Endothelial cell of umbilical vein (primary cell): ENCODE data around the gene ZNF705A. TPM values are rescaled to one million over a fixed set of nuclear protein-coding genes. Genes with fewer than 3 reads are reported as not detected.

Experiments used
- Bru-seq: library from RNA; stranded (reverse); fragments of 400-500 nt; gene quantifications from one replicate; lab custom pipeline; 2021; lab: Mats Ljungman, UMichigan
- BruChase-seq, 2 experiments: library from RNA; stranded (reverse); fragments of 400-500 nt; gene quantifications; one replicate each; lab custom pipeline; 2021; lab: Mats Ljungman, UMichigan
- BruUV-seq: library from RNA; stranded (reverse); fragments of 400-500 nt; replicated peaks from 2 replicates; lab custom pipeline; 2021; lab: Mats Ljungman, UMichigan
- CTCF ChIA-PET: fragments of 300-600, 350-600 bp; sonication (Branson Sonifier 250); formaldehyde crosslinking; loops from one replicate; lab custom pipeline; 2021; ENCODE audit warnings: antibody characterized with exemption, inconsistent platforms; lab: Charles Lee
- POLR2A ChIA-PET: fragments of 300-600, 350-600 bp; sonication (Branson Sonifier 250); formaldehyde crosslinking; loops from one replicate; lab custom pipeline; 2021; ENCODE audit warnings: antibody characterized with exemption, inconsistent platforms; lab: Charles Lee
- DNase-seq: peaks from one replicate; pipeline ENCODE4 v3.0.0-alpha.2; 2011; ENCODE audit warnings: low read depth, low spot score
- FAIRE-seq: peaks from 2 replicates; lab custom pipeline; 2011; peaks lifted over from hg19 to GRCh38; lab: Jason Lieb, UNC
- H2AFZ ChIP-seq: 2 replicates; pipeline ENCODE4 v1.6.0; 2012; ENCODE audit warnings: low read depth, low read length, control low read depth, inconsistent platforms
- H3K27ac ChIP-seq: 2 replicates; pipeline ENCODE4 v1.5.1; 2011; ENCODE audit warnings: low read depth, mild to moderate bottlenecking, control low read depth, low read length, moderate library complexity; ENCODE audit not compliant: insufficient read depth
- H3K27me3 ChIP-seq, 2 experiments: 2 replicates each; pipeline versions ENCODE4 v1.6.0 to v1.6.1; 2011; ENCODE audit warnings: low read length in 2 of 2, mixed read lengths in 1 of 2; ENCODE audit not compliant: control insufficient read depth in 2 of 2, insufficient read depth in 2 of 2
- H3K36me3 ChIP-seq, 2 experiments: 2 replicates in 1 of 2; 3 replicates in 1 of 2; pipeline ENCODE4 v1.5.1; 2011; ENCODE audit warnings: low read length in 2 of 2, mild to moderate bottlenecking in 1 of 2, moderate library complexity in 1 of 2; ENCODE audit not compliant: control insufficient read depth in 2 of 2, insufficient read depth in 2 of 2; ENCODE audit errors: extremely low read depth in 1 of 2
- H3K4me1 ChIP-seq: 3 replicates; pipeline ENCODE4 v1.5.1; 2011; ENCODE audit warnings: mild to moderate bottlenecking, low read length; ENCODE audit not compliant: control insufficient read depth, insufficient read depth; ENCODE audit errors: extremely low read depth
- H3K4me2 ChIP-seq: 2 replicates; pipeline ENCODE4 v1.6.1; 2011; ENCODE audit warnings: low read length, control low read depth, mixed read lengths; ENCODE audit not compliant: insufficient read depth
- H3K4me3 ChIP-seq, 3 experiments: fragments of 200-600 bp in 1 of 3; sonication (generic), shearing (Covaris generic) in 1 of 3; replicated peaks in 1 of 3; 2 replicates each; pipeline ENCODE4 v1.5.1; 2011 to 2016; ENCODE audit warnings: control low read depth in 3 of 3, low read length in 3 of 3, mild to moderate bottlenecking in 2 of 3, inconsistent platforms in 1 of 3, low read depth in 1 of 3, moderate library complexity in 1 of 3; ENCODE audit not compliant: insufficient read depth in 1 of 3
- H3K79me2 ChIP-seq: 2 replicates; pipeline ENCODE4 v1.6.0; 2012; ENCODE audit warnings: low read length, inconsistent platforms; ENCODE audit not compliant: control insufficient read depth, insufficient read depth
- H3K9ac ChIP-seq: replicated peaks from 2 replicates; pipeline ENCODE3; 2011; ENCODE audit warnings: low read length, control low read depth; ENCODE audit not compliant: insufficient read depth; ENCODE audit errors: extremely low read depth
- H3K9me1 ChIP-seq: replicated peaks from 3 replicates; pipeline ENCODE4 v1.6.0; 2011; ENCODE audit warnings: mild to moderate bottlenecking, low read length; ENCODE audit not compliant: control insufficient read depth, insufficient read depth; ENCODE audit errors: extremely low read depth
- H3K9me3 ChIP-seq: replicated peaks from 2 replicates; pipeline ENCODE4 v1.5.1; 2012; ENCODE audit warnings: low read length, inconsistent platforms; ENCODE audit not compliant: control insufficient read depth, insufficient read depth
- H4K20me1 ChIP-seq: replicated peaks from 2 replicates; pipeline ENCODE3; 2011; ENCODE audit warnings: mild to moderate bottlenecking, low read length; ENCODE audit not compliant: control insufficient read depth, insufficient read depth; ENCODE audit errors: extremely low read depth
- CTCF ChIP-seq, 2 donors: IDR thresholded peaks; 1 replicate in 1 of 2; 2 replicates in 1 of 2; pipeline ENCODE4 v1.5.1; 2011; ENCODE audit warnings: low read length in 2 of 2, mild to moderate bottlenecking in 2 of 2, moderate library complexity in 2 of 2, control low read depth in 1 of 2, inconsistent platforms in 1 of 2, low read depth in 1 of 2; ENCODE audit not compliant: insufficient read depth in 1 of 2; ENCODE audit errors: extremely low read depth in 1 of 2
- EZH2 ChIP-seq: IDR thresholded peaks from 2 replicates; pipeline ENCODE4 v1.6.1; 2012; ENCODE audit warnings: borderline replicate concordance, low read depth, mild to moderate bottlenecking, moderate library complexity, low read length, inconsistent platforms; ENCODE audit not compliant: severe bottlenecking
- FOS ChIP-seq: IDR thresholded peaks from 2 replicates; pipeline ENCODE4 v1.6.1; 2011; ENCODE audit warnings: mild to moderate bottlenecking, low read length, moderate library complexity, borderline replicate concordance; ENCODE audit not compliant: insufficient read depth
- JUN ChIP-seq: IDR thresholded peaks from 2 replicates; pipeline ENCODE4 v1.6.1; 2011; ENCODE audit warnings: borderline replicate concordance, low read depth; ENCODE audit not compliant: insufficient read length, insufficient read depth
- MAX ChIP-seq: IDR thresholded peaks from 2 replicates; pipeline ENCODE4 v1.6.1; 2011; ENCODE audit not compliant: insufficient read depth, insufficient read length
- POLR2A ChIP-seq: IDR thresholded peaks from 2 replicates; pipeline ENCODE4 v1.6.1; 2012; ENCODE audit warnings: low read depth, mild to moderate bottlenecking, control low read depth, low read length
- POLR2AphosphoS5 ChIP-seq: IDR thresholded peaks from 2 replicates; pipeline ENCODE4 v1.6.1; 2012; ENCODE audit warnings: low read depth, mild to moderate bottlenecking, control low read depth, low read length, moderate library complexity; ENCODE audit not compliant: insufficient read depth
- dilution Hi-C: fragments of 300-500 bp; cut with MboI; formaldehyde crosslinking; loops from one replicate; pipeline ENCODE4 v1.15.0; 2019; ENCODE audit warnings: low sequenced_read_pairs; ENCODE audit not compliant: extremely low pct_ligation_motif_present
- intact Hi-C: fragments of 100-400 bp; cut with micrococcal nuclease; formaldehyde crosslinking; loops from one replicate; pipeline ENCODE4 v1.10.0; 2022
- long read RNA-seq: library from polyadenylated mRNA; stranded (forward); transcript quantifications from one replicate; pipeline ENCODE4 v2.0.0, GENCODE V29; 2021
- polyA minus RNA-seq, 3 experiments: library from RNA; depleted of rRNA, polyadenylated mRNA; stranded (reverse); fragments of >200 nt; gene quantifications; 1 replicate in 1 of 3; 2 replicates in 2 of 3; pipeline ENCODE4 v1.2.3, GENCODE V29; 2011
- polyA plus RNA-seq, 4 experiments: library from polyadenylated mRNA; depleted of rRNA in 3 of 4; stranded (reverse) in 3 of 4; unstranded in 1 of 4; fragments of >200 nt; gene quantifications; 2 replicates each; pipeline versions ENCODE4 v1.2.1 to v1.2.3, GENCODE V29; 2011 to 2012; ENCODE audit warnings: missing spikeins in 1 of 4
- total RNA-seq: library from RNA; stranded (reverse); gene quantifications from 2 replicates; pipeline ENCODE4 v1.2.3, GENCODE V29; 2021

ZNF705A gene
- total RNA-seq (not detected in 2 replicates), polyA plus RNA-seq (not detected in 2 replicates), polyA minus RNA-seq (not detected in 2 replicates), Bru-seq, nascent RNA (percentile 12 among the genes with signal in this experiment), BruChase-seq, experiment 1, labeled RNA remaining after a 6-hour chase (not detected), BruChase-seq, experiment 2, labeled RNA remaining after a 2-hour chase (not detected)
- not detected in 2 replicates for polyA plus RNA-seq (2011; cell fraction: cytosol; rRNA removed)
- polyA plus RNA-seq (2011; cell fraction: nucleus; rRNA removed), result not detected in 2 replicates
- not detected in 2 replicates for polyA plus RNA-seq (2012)
- not detected for polyA minus RNA-seq (2011; cell fraction: cytosol; rRNA and poly(A)+ RNA removed)
- not detected in 2 replicates for polyA minus RNA-seq (2011; cell fraction: nucleus; rRNA and poly(A)+ RNA removed)
- long read RNA-seq, result 0 reads

- Histone ChIP-seq H3K9ac (peak within 1 kb of the TSS; percentile 59), H3K79me2 (no peaks in the 10 kb centered on the region), H3K9me3 (no peaks in the 10 kb centered on the region), H3K27ac (peak within 1 kb of the TSS; percentile 90), H3K9me1 (no peaks in the 10 kb centered on the region), H2AFZ (peak within 1 kb of the TSS; percentile 76), H3K4me3 (no peak within 1 kb of the TSS), H3K27me3 (no peaks in the 10 kb centered on the region), H3K4me2 (peak within 1 kb of the TSS; percentile 47), H4K20me1 (no peaks in the 10 kb centered on the region), H3K36me3 (no peaks in the 10 kb centered on the region), H3K4me1 (peaks cover 23% of the 10 kb centered on the region)
- DNase-seq (peak; percentile 87), FAIRE-seq (peak; percentile 90)
- dilution Hi-C loops, result no loop called here
- peak; percentile 84 for TF ChIP-seq JUN
- no peak for TF ChIP-seq MAX
- peak; percentile 62 for TF ChIP-seq FOS
- ChIA-PET CTCF (interaction anchor here (0.7 to 1.5 kb wide), 6 partner anchors 11 to 81 kb away, joined by 3 to 5 read pairs (median 3); no protein-coding TSS in a partner anchor), POLR2A (interaction anchor here (0.6 kb wide), 1 partner anchor 47 kb away, joined by 3 read pairs; no protein-coding TSS in a partner anchor)
- intact Hi-C loops, result no loop called here
- BruUV-seq, result no TSS peak
These were observed at the start of gene ZNF705A for GRCh38 chr12:8156845-8157244. Gene ZNF705A (plus strand): TSS chr12:8157015. CDS start chr12:8172626, 15,611 bp downstream.

GRCh38 chr12:8108808-8109398 lies 47.9 kb upstream of the ZNF705A start:
- no peaks in the 10 kb centered on the region for H3K36me3 ChIP-seq
- H3K27ac ChIP-seq, result no peak overlapping the region
- ChIA-PET POLR2A (no interaction called here), CTCF (interaction anchor here (0.7 to 7.1 kb wide), 15 partner anchors 9 to 288 kb away, joined by 3 to 84 read pairs (median 4); partner anchors contain the start of genes CLEC4A and ZNF705A)
- TF ChIP-seq EZH2 (no peak), POLR2AphosphoS5 (no peak), FOS (no peak), POLR2A (no peak), CTCF (IDR thresholded peaks at IDR 0.05; ENCODE audit: extremely low read depth in 1 of 2, insufficient read depth in 1 of 2, low read depth in 1 of 2, low read length in 2 of 2) (peak; percentile 80 to 94), JUN (no peak)
- H3K9me3 ChIP-seq, result no peaks in the 10 kb centered on the region
- H3K4me1 ChIP-seq, result no peaks in the 10 kb centered on the region
- H3K9ac ChIP-seq, result peak overlapping the region; percentile 51
- no peak overlapping the region for H3K4me3 ChIP-seq
- H4K20me1 ChIP-seq, result no peaks in the 10 kb centered on the region
- DNase-seq, result peak; percentile 85
- H2AFZ ChIP-seq, result peak overlapping the region; percentile 74
- no peaks in the 10 kb centered on the region for H3K9me1 ChIP-seq
- FAIRE-seq, result peak; percentile 96
- peak overlapping the region; percentile 53 for H3K4me2 ChIP-seq
- no peaks in the 10 kb centered on the region for H3K27me3 ChIP-seq
- BruUV-seq, result no TSS peak
- H3K79me2 ChIP-seq, result no peaks in the 10 kb centered on the region
- dilution Hi-C loops (no loop called here), intact Hi-C loops (loop anchor here (1.0 kb wide), 3 partner anchors 71 to 128 kb away; no protein-coding TSS in a partner anchor)
